Ecto neural progenitor cell (in vitro differentiated cells): Measurements from ENCODE around the gene ZNG1C.
"Not testable (repeated sequence)": the region's sequence is repeated elsewhere in the genome, so short reads cannot be mapped to it uniquely, and the experiment has no call there.

ENCODE experiments used
- DNase-seq: peaks from one replicate; pipeline ENCODE4 v3.0.0-alpha.2; 2018; ENCODE audit warnings: low spot score

ZNG1C gene

DNA sequence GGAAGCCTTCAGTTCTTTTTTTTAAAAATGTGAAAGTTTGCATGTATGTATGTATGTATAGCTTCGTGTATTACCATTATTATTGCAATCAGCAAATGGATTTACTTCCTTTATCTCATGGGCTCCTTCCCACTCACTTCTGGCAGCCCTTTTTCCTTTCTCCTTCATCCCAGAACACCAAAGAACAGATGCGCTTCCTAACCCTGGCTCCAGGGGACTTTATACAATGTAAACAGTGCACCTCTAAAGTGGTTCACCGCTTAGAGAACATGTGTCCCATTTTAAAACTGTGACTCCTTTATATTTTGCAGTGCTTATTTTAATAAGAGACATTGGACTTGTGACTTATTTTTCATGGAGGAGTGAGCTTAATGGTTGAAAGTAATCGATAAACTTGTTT lies 101.5 kb downstream of the ZNG1C start:
- not testable (repeated sequence) for DNase-seq

DNA sequence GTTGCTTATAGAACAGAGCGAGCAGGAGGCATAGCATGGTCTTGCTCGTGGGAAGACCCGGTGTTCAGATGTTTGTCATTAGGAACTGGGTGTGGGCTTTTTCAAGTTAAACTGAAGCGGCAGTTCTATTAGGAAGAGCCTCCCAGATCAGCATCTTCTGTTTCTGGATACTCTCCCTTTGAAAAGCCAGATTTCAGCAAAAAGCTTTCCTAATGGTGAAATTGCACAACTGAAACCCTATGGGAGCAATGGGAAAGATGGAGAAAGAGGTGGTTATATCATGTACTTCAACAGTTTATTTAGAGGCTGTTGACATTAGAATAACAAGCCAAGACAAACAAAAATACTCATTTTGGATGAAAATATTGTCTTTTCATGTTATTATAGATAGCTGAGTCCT lies 102.2 kb downstream of the ZNG1C start:
- DNase-seq: not testable (repeated sequence)
